Measurements from ENCODE around the gene SLC17A5. TPM values are rescaled to one million over a fixed set of nuclear protein-coding genes. Genes with fewer than 3 reads are reported as not detected.

SLC17A5 gene
- total RNA-seq, 2 donors from 2014 or later: 17.9 to 32.3 TPM

DNA sequence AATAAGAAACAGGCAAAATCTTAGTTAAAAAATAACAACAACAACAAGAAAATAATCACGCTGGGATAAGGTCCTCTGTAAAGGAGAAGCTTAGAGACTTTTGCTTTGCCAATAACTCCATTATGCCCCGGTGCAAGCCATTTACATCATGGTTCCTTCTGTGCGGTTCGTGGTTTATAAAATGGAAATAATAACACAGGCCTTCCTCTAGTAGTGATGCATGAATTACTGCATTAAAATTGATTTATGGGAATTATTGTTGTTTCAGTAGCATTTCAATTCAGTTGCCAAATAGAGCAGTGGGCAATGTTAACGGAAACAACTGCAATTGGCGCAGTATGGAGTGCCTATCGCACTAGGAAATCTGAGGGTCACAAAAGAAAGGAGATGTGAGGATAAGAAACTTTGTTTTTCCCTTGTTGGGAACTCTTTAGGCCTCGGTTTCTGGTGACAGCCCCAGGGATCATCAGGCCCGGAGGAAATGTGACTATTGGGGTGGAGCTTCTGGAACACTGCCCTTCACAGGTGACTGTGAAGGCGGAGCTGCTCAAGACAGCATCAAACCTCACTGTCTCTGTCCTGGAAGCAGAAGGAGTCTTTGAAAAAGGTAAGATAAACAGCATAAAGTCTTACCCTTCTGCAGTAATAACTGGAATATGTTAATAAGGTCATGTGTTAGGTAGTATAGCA is 43.3 kb upstream of the SLC17A5 start:
- H3K27ac ChIP-seq: no peak overlapping the region
- no peak overlapping the region for H3K4me3 ChIP-seq

DNA sequence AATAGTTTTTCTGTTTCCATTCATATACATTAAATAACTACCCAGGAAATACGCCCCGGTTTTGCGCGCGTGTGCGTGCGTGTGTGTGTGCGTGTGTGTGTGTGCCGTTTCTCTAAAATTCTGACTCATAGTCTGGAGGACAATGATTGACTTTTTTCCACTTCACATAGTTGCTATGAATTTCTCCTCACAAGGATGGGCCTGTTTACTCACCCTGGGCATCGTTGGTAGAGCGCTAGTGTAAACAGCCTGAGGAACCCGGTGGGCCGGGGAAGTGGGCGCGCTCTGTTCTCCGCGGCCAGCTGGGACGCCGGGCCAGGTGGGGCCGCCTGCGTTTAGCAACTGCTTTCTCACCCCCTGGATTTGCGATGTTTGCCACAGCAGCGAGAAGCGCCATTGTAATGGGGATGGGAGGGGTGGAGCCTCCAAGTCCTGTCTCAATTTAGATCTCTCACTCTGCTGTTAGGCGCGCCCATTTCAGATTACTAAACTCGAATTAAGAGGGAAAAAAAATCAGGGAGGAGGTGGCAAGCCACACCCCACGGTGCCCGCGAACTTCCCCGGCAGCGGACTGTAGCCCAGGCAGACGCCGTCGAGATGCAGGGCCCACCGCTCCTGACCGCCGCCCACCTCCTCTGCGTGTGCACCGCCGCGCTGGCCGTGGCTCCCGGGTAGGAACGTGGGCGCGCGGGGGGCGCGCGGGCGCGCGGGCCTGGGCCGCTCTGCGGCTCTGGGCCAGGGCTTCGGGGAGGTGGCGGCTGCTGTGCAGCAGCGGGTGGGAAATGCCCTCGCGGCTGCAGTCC is 42.0 kb upstream of the SLC17A5 start, which contains the start of gene CD109:
CD109 (plus strand) TSS at position 585 of the 803 bp plus-strand sequence; CDS start at position 598, 13 bp downstream.
- intact Hi-C loops (cut with DNase I): no loop called here
- no peaks in the 10 kb centered on the region for H3K36me3 ChIP-seq
- 1% methylated on average over 47 of the region's 61 CpGs for WGBS
- peak within 1 kb of the TSS; percentile 34 to 41 for H3K4me3 ChIP-seq
- TF ChIP-seq POLR2A (IDR thresholded peaks at IDR 0.05): no peak
- TF ChIP-seq POLR2AphosphoS5 (IDR thresholded peaks at IDR 0.05): peak; percentile 21
- H3K4me1 ChIP-seq (replicated peaks): no peaks in the 10 kb centered on the region
- no peaks in the 10 kb centered on the region for H3K9me3 ChIP-seq
- H3K27ac ChIP-seq: peak within 1 kb of the TSS; percentile 15 to 56
- no peaks in the 10 kb centered on the region for H3K27me3 ChIP-seq (replicated peaks; ENCODE audit: insufficient read depth)
- peak; percentile 21 for DNase-seq (ENCODE audit: low spot score)

More for the DNA sequence above, 43.3 kb upstream of the SLC17A5 start:
- Histone ChIP-seq H3K9me3 (no peaks in the 10 kb centered on the region), H3K4me1 (replicated peaks) (no peaks in the 10 kb centered on the region), H3K27me3 (replicated peaks; ENCODE audit: insufficient read depth) (no peaks in the 10 kb centered on the region), H3K36me3 (no peaks in the 10 kb centered on the region)
- intact Hi-C loops (cut with DNase I): no loop called here
- WGBS: 68% methylated on average over 10 of the region's 10 CpGs
- no peak for DNase-seq (ENCODE audit: low spot score)
- no peak for TF ChIP-seq POLR2AphosphoS5 (IDR thresholded peaks at IDR 0.05)
- no peak for TF ChIP-seq POLR2A (IDR thresholded peaks at IDR 0.05)
- TF ChIP-seq, protein P1, sequence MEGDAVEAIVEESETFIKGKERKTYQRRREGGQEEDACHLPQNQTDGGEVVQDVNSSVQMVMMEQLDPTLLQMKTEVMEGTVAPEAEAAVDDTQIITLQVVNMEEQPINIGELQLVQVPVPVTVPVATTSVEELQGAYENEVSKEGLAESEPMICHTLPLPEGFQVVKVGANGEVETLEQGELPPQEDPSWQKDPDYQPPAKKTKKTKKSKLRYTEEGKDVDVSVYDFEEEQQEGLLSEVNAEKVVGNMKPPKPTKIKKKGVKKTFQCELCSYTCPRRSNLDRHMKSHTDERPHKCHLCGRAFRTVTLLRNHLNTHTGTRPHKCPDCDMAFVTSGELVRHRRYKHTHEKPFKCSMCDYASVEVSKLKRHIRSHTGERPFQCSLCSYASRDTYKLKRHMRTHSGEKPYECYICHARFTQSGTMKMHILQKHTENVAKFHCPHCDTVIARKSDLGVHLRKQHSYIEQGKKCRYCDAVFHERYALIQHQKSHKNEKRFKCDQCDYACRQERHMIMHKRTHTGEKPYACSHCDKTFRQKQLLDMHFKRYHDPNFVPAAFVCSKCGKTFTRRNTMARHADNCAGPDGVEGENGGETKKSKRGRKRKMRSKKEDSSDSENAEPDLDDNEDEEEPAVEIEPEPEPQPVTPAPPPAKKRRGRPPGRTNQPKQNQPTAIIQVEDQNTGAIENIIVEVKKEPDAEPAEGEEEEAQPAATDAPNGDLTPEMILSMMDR (IDR thresholded peaks at IDR 0.05): no peak

DNA sequence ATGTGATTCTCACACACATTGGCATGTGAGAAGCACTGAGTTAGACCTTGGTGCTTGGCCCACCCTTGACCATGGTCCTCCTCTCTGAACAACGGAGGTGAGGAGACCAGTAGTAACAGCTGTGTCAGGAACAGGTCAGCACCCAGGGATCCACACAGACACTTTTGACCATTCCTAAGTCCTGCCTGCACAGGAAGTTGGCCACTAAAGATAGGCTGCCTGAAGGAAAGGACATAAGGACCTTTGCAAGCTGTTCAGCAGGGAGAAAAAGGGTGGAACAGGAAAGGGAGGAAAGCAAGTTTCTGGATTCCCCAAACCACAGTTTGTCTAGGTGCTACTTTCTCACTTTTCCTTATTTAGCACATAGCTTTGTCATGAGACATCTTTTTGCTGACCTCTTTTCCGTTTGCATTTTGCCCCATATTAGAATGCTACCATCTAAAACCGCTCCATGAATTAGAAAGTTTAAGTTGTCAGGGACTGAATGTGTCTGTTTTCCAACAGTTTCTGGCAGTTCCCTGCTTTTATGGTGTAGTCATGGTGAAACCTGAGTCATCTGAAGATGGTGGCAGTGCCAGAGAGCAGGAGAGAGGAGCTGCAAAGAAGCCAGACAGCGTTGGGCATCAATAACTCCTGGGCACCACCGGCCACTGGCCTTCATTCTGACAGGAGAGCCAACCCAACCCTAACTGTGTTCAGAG is 41.1 kb upstream of the SLC17A5 start:
- no peaks in the 10 kb centered on the region for H3K9me3 ChIP-seq
- no peaks in the 10 kb centered on the region for H3K4me1 ChIP-seq (replicated peaks)
- H3K4me3 ChIP-seq: no peak overlapping the region
- 35% methylated on average over 5 of the region's 5 CpGs for WGBS
- intact Hi-C loops (cut with DNase I): no loop called here
- no peaks in the 10 kb centered on the region for H3K27me3 ChIP-seq (replicated peaks; ENCODE audit: insufficient read depth)
- H3K36me3 ChIP-seq: no peaks in the 10 kb centered on the region
- DNase-seq (ENCODE audit: low spot score): no peak
- peak overlapping the region in 1 of 2 donors; percentile 56 for H3K27ac ChIP-seq
- TF ChIP-seq POLR2A (IDR thresholded peaks at IDR 0.05) (no peak), POLR2AphosphoS5 (IDR thresholded peaks at IDR 0.05) (no peak)
- TF ChIP-seq, protein P1 (IDR thresholded peaks at IDR 0.05): no peak

DNA sequence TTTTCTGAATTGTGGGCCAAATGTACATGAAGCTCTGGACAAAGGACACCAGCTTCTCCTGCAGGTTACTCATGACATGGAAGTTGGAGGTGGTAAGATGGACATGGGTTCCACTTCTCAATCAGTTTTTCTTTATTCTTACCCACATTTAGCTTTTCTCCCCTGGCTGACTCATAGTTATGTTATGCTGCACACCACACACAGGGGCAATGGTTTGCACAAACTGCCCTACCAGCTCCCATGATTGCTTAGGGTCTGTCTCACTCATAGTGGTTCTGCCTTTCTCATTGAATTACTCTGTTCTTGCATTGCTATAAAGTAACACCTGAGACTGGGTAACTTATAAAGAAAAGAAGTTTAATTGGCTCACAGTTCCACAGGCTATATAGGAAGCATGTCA is 37.7 kb upstream of the SLC17A5 start:
- Histone ChIP-seq H3K4me1 (replicated peaks) (no peaks in the 10 kb centered on the region), H3K27ac (no peak overlapping the region), H3K27me3 (replicated peaks; ENCODE audit: insufficient read depth) (no peaks in the 10 kb centered on the region), H3K36me3 (no peaks in the 10 kb centered on the region), H3K4me3 (no peak overlapping the region), H3K9me3 (no peaks in the 10 kb centered on the region)
- DNase-seq (ENCODE audit: low spot score): no peak
- TF ChIP-seq, protein P1 (IDR thresholded peaks at IDR 0.05): no peak
- TF ChIP-seq POLR2A (IDR thresholded peaks at IDR 0.05) (no peak), POLR2AphosphoS5 (IDR thresholded peaks at IDR 0.05) (no peak)
- intact Hi-C loops (cut with DNase I): no loop called here

DNA sequence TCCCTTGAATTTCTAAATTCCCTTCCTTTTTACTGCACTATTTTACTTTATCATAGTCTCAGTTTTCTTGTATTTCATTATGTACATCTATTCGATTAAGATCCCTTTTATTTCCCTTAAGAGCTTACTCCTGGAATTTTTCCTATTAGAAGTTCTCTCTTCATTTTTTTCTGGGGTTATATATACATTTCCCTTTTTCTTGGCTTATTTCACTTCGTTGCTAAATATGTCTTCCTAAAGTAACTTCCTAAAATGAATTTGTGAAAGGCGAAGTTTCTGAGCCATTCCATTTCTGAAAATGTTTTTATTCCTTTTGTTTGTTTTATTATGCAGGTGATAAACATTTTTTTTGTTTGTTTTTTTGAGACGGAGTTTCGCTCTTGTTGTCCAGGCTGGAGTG is 36.3 kb upstream of the SLC17A5 start:
- TF ChIP-seq POLR2A (IDR thresholded peaks at IDR 0.05) (no peak), POLR2AphosphoS5 (IDR thresholded peaks at IDR 0.05) (no peak)
- TF ChIP-seq, protein P1 (IDR thresholded peaks at IDR 0.05): no peak
- H3K27ac ChIP-seq: no peak overlapping the region
- no peak for DNase-seq (ENCODE audit: low spot score)
- H3K4me1 ChIP-seq (replicated peaks): no peaks in the 10 kb centered on the region
- no peaks in the 10 kb centered on the region for H3K27me3 ChIP-seq (replicated peaks; ENCODE audit: insufficient read depth)
- intact Hi-C loops (cut with DNase I): no loop called here
- no peak overlapping the region for H3K4me3 ChIP-seq
- 88% methylated on average over 5 of the region's 5 CpGs for WGBS
- H3K36me3 ChIP-seq: no peaks in the 10 kb centered on the region
- no peaks in the 10 kb centered on the region for H3K9me3 ChIP-seq
